SK-N-SH (cell line): ENCODE results near the gene PRMT7. TPM values are rescaled to one million over a fixed set of nuclear protein-coding genes. Genes with fewer than 3 reads are reported as not detected.

Experiments
- CTCF ChIA-PET: fragments of 300-600, 350-600 bp; formaldehyde crosslinking; extraction: SDS; loops from one replicate; lab custom pipeline; 2021; lab: Yijun Ruan, JAX
- POLR2A ChIA-PET: fragments of 350-600 bp; sonication (Branson Sonifier 250); formaldehyde crosslinking; extraction: SDS; loops from one replicate; lab custom pipeline; 2020; ENCODE audit warnings: antibody characterized with exemption, inconsistent platforms; lab: Yijun Ruan, JAX
- DNase-seq: peaks from one replicate; pipeline ENCODE4 v3.0.0; 2012
- H2AFZ ChIP-seq: fragments of 200-600 bp; sonication (generic); 2 replicates; pipeline ENCODE4 v1.8.1; 2016; ENCODE audit warnings: antibody characterized with exemption, mild to moderate bottlenecking, low read depth
- H3F3A ChIP-seq: fragments of 200-600 bp; sonication (generic); replicated peaks from 2 replicates; pipeline ENCODE3; 2016; ENCODE audit warnings: antibody characterized with exemption, mild to moderate bottlenecking; ENCODE audit not compliant: insufficient read depth
- H3K27ac ChIP-seq, 2 experiments: fragments of 200-500 bp in 1 of 2; fragments of 200-600 bp in 1 of 2; sonication (Bioruptor generic) in 1 of 2; sonication (generic), shearing (Covaris generic) in 1 of 2; 2 replicates each; pipeline versions ENCODE4 v1.5.1 to v1.6.1; 2014 to 2016; ENCODE audit warnings: low read depth in 2 of 2, inconsistent platforms in 1 of 2, low read length in 1 of 2, mild to moderate bottlenecking in 1 of 2, mixed read lengths in 1 of 2
- H3K27me3 ChIP-seq: fragments of 200-600 bp; sonication (generic), shearing (Covaris generic); 2 replicates; pipeline ENCODE4 v1.6.1; 2016; ENCODE audit warnings: mixed run types; ENCODE audit not compliant: insufficient read depth
- H3K36me3 ChIP-seq, 2 experiments: fragments of 200-500 bp in 1 of 2; fragments of 200-600 bp in 1 of 2; sonication (Bioruptor generic) in 1 of 2; sonication (generic) in 1 of 2; replicated peaks in 1 of 2; 2 replicates each; pipeline versions ENCODE3 to v1.5.1; 2014 to 2016; ENCODE audit warnings: low read length in 1 of 2, mild to moderate bottlenecking in 1 of 2; ENCODE audit not compliant: insufficient read depth in 2 of 2, control insufficient read depth in 1 of 2
- H3K4me1 ChIP-seq, 2 experiments: fragments of 200-500 bp in 1 of 2; fragments of 200-600 bp in 1 of 2; sonication (Bioruptor generic) in 1 of 2; sonication (generic), shearing (Covaris generic) in 1 of 2; 2 replicates each; pipeline versions ENCODE4 v1.5.1 to v1.6.1; 2014 to 2016; ENCODE audit warnings: low read depth in 1 of 2, low read length in 1 of 2, mixed run types in 1 of 2; ENCODE audit not compliant: insufficient read depth in 2 of 2, control insufficient read depth in 1 of 2
- H3K4me2 ChIP-seq: fragments of 200-600 bp; sonication (generic), shearing (Covaris generic); 2 replicates; pipeline ENCODE4 v1.6.1; 2017; ENCODE audit warnings: mixed run types
- H3K4me3 ChIP-seq, 2 experiments: fragments of 200-500 bp in 1 of 2; fragments of 200-600 bp in 1 of 2; sonication (Bioruptor generic) in 1 of 2; sonication (generic), shearing (Covaris generic) in 1 of 2; 2 replicates each; pipeline versions ENCODE4 v1.5.1 to v1.8.1; 2014 to 2016; ENCODE audit warnings: low read depth in 2 of 2, inconsistent platforms in 1 of 2, low read length in 1 of 2, mild to moderate bottlenecking in 1 of 2, mixed read lengths in 1 of 2, moderate library complexity in 1 of 2
- H3K79me2 ChIP-seq: fragments of 200-600 bp; sonication (generic); 2 replicates; pipeline ENCODE4 v1.8.1; 2017; ENCODE audit warnings: mild to moderate bottlenecking; ENCODE audit not compliant: insufficient read depth
- H3K9ac ChIP-seq: fragments of 200-600 bp; sonication (generic); 2 replicates; pipeline ENCODE4 v1.6.1; 2017; ENCODE audit warnings: mixed run types
- H3K9me2 ChIP-seq: fragments of 200-600 bp; sonication (generic); 2 replicates; pipeline ENCODE4 v1.6.1; 2017; ENCODE audit warnings: mixed run types
- H3K9me3 ChIP-seq: fragments of 200-600 bp; sonication (generic); 2 replicates; pipeline ENCODE4 v1.6.1; 2017; ENCODE audit warnings: mixed run types, mild to moderate bottlenecking, moderate library complexity
- H4K20me1 ChIP-seq: fragments of 200-600 bp; sonication (generic); 2 replicates; pipeline ENCODE4 v1.6.1; 2017; ENCODE audit warnings: mild to moderate bottlenecking, mixed run types; ENCODE audit not compliant: insufficient read depth
- CHD2 ChIP-seq: fragments of 150-350 bp; IDR thresholded peaks from 2 replicates; pipeline ENCODE4 v1.6.1; 2018; ENCODE audit warnings: low read length; ENCODE audit not compliant: partially characterized antibody
- EP300 ChIP-seq, 2 experiments: IDR thresholded peaks; 2 replicates each; pipeline versions ENCODE4 v1.4.0 to v1.6.1; 2012; ENCODE audit warnings: borderline replicate concordance in 1 of 2, low read depth in 1 of 2, low read length in 1 of 2
- GABPA ChIP-seq: IDR thresholded peaks from 2 replicates; pipeline ENCODE4 v1.4.0; 2012; ENCODE audit warnings: low read depth, mild to moderate bottlenecking
- GATA2 ChIP-seq: sonication (generic); formaldehyde crosslinking; IDR thresholded peaks from 2 replicates; pipeline ENCODE4 v1.5.0; 2020; ENCODE audit warnings: mild to moderate bottlenecking, missing genetic modification reagents
- JUND ChIP-seq: IDR thresholded peaks from 2 replicates; pipeline ENCODE4 v1.4.0; 2012
- MEF2A ChIP-seq: IDR thresholded peaks from 2 replicates; pipeline ENCODE4 v1.4.0; 2012; ENCODE audit warnings: low read depth, borderline replicate concordance
- MXI1 ChIP-seq: IDR thresholded peaks from 2 replicates; pipeline ENCODE4 v1.6.1; 2012; ENCODE audit warnings: mild to moderate bottlenecking, low read depth, low read length, improper control_type of control experiment
- NFIC ChIP-seq: IDR thresholded peaks from 2 replicates; pipeline ENCODE4 v1.4.0; 2012; ENCODE audit warnings: borderline replicate concordance
- NRF1 ChIP-seq: IDR thresholded peaks from 2 replicates; pipeline ENCODE4 v1.6.1; 2012; ENCODE audit warnings: low read depth, mild to moderate bottlenecking, low read length
- RCOR1 ChIP-seq: fragments of 150-350 bp; IDR thresholded peaks from 2 replicates; pipeline ENCODE4 v1.6.1; 2017; ENCODE audit warnings: antibody characterized with exemption, low read length
- REST ChIP-seq: IDR thresholded peaks from 2 replicates; pipeline ENCODE4 v1.6.1; 2012; ENCODE audit warnings: mild to moderate bottlenecking, low read depth, low read length, moderate library complexity
- WGBS: methylation state at CpG from one replicate; pipeline ENCODE4 v1.1.6; 2017; ENCODE audit warnings: low lambda C conversion rate; 5-methylcytosine and 5-hydroxymethylcytosine counted together
- polyA plus RNA-seq, 3 experiments: library from polyadenylated mRNA; depleted of rRNA; stranded (reverse); fragments of >200 nt; gene quantifications; 2 replicates each; pipeline ENCODE4 v1.2.3, GENCODE V29; 2012
- TF ChIP-seq, protein P1 (sequence below): IDR thresholded peaks from 2 replicates; pipeline ENCODE4 v1.4.0; 2012; ENCODE audit warnings: low read depth, borderline replicate concordance
- TF ChIP-seq, protein P2 (sequence below): fragments of 150-350 bp; IDR thresholded peaks from 2 replicates; pipeline ENCODE4 v1.6.1; 2017; ENCODE audit warnings: antibody characterized with exemption, low read length, low read depth, borderline replicate concordance
- TF ChIP-seq, protein P3 (sequence below): fragments of 200-600 bp; sonication (generic); IDR thresholded peaks from 2 replicates; pipeline ENCODE4 v1.6.1; 2017; ENCODE audit warnings: antibody characterized with exemption, mild to moderate bottlenecking, moderate library complexity

PRMT7 gene
- polyA plus RNA-seq, 1 of the 3 experiments (the other 2 are of a cell fraction) = 46.0 TPM

- CTCF ChIA-PET = interaction anchor here (1.0 to 2.0 kb wide), 4 partner anchors 10 to 54 kb away, joined by 3 to 10 read pairs (median 4); partner anchors contain the start of gene SLC7A6
- Histone ChIP-seq H3K36me3 (peaks cover 6 to 8% of the 10 kb centered on the region in 2 experiments), H3K27me3 (no peaks in the 10 kb centered on the region), H3K9ac (no peak overlapping the region), H3K4me3 (no peak overlapping the region), H3K4me2 (no peak overlapping the region), H3K79me2 (peaks cover 84% of the 10 kb centered on the region), H3K4me1 (no peaks in the 10 kb centered on the region; a peak in 1 of 4 replicates), H3K27ac (no peak overlapping the region)
- TF ChIP-seq MEF2A (no peak), GABPA (no peak), RCOR1 (no peak), NRF1 (no peak), GATA2 (CRISPR knock-in tag) (no peak), REST (no peak), JUND (no peak), CHD2 (no peak), MXI1 (no peak), NFIC (no peak), EP300 (IDR thresholded peaks at IDR 0.05; ENCODE audit: borderline replicate concordance in 1 of 2, low read depth in 1 of 2, low read length in 1 of 2) (no peak)
- TF ChIP-seq, protein P1, sequence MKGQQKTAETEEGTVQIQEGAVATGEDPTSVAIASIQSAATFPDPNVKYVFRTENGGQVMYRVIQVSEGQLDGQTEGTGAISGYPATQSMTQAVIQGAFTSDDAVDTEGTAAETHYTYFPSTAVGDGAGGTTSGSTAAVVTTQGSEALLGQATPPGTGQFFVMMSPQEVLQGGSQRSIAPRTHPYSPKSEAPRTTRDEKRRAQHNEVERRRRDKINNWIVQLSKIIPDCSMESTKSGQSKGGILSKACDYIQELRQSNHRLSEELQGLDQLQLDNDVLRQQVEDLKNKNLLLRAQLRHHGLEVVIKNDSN = no peak
- TF ChIP-seq, protein P2, sequence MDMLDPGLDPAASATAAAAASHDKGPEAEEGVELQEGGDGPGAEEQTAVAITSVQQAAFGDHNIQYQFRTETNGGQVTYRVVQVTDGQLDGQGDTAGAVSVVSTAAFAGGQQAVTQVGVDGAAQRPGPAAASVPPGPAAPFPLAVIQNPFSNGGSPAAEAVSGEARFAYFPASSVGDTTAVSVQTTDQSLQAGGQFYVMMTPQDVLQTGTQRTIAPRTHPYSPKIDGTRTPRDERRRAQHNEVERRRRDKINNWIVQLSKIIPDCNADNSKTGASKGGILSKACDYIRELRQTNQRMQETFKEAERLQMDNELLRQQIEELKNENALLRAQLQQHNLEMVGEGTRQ = no peak
- TF ChIP-seq, protein P3, sequence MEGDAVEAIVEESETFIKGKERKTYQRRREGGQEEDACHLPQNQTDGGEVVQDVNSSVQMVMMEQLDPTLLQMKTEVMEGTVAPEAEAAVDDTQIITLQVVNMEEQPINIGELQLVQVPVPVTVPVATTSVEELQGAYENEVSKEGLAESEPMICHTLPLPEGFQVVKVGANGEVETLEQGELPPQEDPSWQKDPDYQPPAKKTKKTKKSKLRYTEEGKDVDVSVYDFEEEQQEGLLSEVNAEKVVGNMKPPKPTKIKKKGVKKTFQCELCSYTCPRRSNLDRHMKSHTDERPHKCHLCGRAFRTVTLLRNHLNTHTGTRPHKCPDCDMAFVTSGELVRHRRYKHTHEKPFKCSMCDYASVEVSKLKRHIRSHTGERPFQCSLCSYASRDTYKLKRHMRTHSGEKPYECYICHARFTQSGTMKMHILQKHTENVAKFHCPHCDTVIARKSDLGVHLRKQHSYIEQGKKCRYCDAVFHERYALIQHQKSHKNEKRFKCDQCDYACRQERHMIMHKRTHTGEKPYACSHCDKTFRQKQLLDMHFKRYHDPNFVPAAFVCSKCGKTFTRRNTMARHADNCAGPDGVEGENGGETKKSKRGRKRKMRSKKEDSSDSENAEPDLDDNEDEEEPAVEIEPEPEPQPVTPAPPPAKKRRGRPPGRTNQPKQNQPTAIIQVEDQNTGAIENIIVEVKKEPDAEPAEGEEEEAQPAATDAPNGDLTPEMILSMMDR = no peak
- TF ChIP-seq, all 33 proteins: peak for 0
- no peak for DNase-seq
- H3K9me2 ChIP-seq = no peaks in the 10 kb centered on the region
- no peaks in the 10 kb centered on the region for H3F3A ChIP-seq
- H3K9me3 ChIP-seq = no peaks in the 10 kb centered on the region
- H4K20me1 ChIP-seq = peaks cover 18% of the 10 kb centered on the region
- no peak overlapping the region for H2AFZ ChIP-seq
- POLR2A ChIA-PET = no interaction called here
- 100% methylated on average over 2 of the region's 4 CpGs for WGBS
Measured at GRCh38 chr16:68274441-68274840, 36.4 kb upstream of the PRMT7 start.
